Measurements from ENCODE around the gene C1QTNF8.

C1QTNF8 gene

DNA sequence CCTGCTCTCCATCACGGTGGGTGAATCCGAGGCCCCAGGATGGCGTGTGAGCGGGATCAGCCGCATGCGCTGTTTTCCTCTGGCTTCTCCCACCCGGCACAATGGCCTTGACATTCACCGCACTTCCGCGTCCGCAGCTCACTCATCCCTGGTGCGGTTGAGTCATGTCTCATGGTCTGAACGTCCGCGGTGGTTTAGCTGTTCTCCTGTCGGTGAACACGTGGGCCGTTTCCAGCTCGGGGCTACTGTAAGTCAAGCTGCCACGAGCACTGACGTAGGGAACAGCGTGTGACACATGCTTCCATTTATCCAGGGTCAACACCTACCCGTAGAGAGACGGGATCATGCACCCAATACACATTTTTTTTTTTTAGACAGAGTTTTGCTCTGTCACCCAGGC lies 41.6 kb upstream of the C1QTNF8 start:
- Histone ChIP-seq H3K36me3 (ENCODE audit: control insufficient read depth in 2 of 2, insufficient read depth in 1 of 2, low read length in 2 of 2) (no peaks in the 10 kb centered on the region), H3K27ac (ENCODE audit: extremely low read depth, low read depth, low read length) (no peak overlapping the region), H3K4me3 (ENCODE audit: low read depth, low read length) (no peak overlapping the region), H3K4me1 (ENCODE audit: control insufficient read depth, insufficient read depth, low read length) (no peaks in the 10 kb centered on the region; the same call in 1 of the 2 replicates), H3K9me3 (ENCODE audit: control insufficient read depth, insufficient read depth, low read depth, low read length) (no peaks in the 10 kb centered on the region)
- no peak for TF ChIP-seq ZNF121 (tag by site-specific recombination; IDR thresholded peaks at IDR 0.05)
- CTCF ChIA-PET: interaction anchor here (0.7 kb wide), 2 partner anchors 37 to 44 kb away, joined by 3 read pairs; no protein-coding TSS in a partner anchor
- POLR2A ChIA-PET: interaction anchor here (0.5 to 0.6 kb wide), 2 partner anchors 22 to 129 kb away, joined by 4 to 6 read pairs; no protein-coding TSS in a partner anchor

DNA sequence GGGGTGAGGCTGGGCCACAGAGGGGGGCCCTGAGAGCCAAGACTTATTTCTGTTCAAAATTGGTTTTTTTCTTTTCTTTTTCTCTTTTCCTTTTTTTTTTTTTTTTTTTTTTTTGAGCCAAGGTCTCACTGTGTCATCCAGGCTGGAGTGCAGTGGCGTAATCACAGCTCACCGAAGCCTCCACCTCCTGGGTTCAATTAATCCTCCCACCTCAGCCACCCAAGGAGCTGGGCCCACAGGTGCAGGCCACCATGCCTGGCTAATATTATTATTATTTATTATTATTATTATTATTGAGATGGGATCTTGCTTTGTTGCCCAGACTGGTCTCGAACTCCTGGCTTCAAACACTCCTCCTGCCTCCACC lies 39.4 kb upstream of the C1QTNF8 start:
- TF ChIP-seq GLIS1 (tag by site-specific recombination; IDR thresholded peaks at IDR 0.05) (no peak), ZNF10 (tag by site-specific recombination; IDR thresholded peaks at IDR 0.05) (no peak), ZBTB7A (tag by site-specific recombination; IDR thresholded peaks at IDR 0.05; ENCODE audit: low read depth) (no peak), ZNF777 (tag by site-specific recombination; IDR thresholded peaks at IDR 0.05; ENCODE audit: borderline replicate concordance) (no peak), ZNF433 (tag by site-specific recombination; IDR thresholded peaks at IDR 0.05; ENCODE audit: low read depth) (no peak)
- TF ChIP-seq, protein P1, sequence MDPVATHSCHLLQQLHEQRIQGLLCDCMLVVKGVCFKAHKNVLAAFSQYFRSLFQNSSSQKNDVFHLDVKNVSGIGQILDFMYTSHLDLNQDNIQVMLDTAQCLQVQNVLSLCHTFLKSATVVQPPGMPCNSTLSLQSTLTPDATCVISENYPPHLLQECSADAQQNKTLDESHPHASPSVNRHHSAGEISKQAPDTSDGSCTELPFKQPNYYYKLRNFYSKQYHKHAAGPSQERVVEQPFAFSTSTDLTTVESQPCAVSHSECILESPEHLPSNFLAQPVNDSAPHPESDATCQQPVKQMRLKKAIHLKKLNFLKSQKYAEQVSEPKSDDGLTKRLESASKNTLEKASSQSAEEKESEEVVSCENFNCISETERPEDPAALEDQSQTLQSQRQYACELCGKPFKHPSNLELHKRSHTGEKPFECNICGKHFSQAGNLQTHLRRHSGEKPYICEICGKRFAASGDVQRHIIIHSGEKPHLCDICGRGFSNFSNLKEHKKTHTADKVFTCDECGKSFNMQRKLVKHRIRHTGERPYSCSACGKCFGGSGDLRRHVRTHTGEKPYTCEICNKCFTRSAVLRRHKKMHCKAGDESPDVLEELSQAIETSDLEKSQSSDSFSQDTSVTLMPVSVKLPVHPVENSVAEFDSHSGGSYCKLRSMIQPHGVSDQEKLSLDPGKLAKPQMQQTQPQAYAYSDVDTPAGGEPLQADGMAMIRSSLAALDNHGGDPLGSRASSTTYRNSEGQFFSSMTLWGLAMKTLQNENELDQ (tag by site-specific recombination; IDR thresholded peaks at IDR 0.05; ENCODE audit: low read depth): no peak
- TF ChIP-seq, protein P2, sequence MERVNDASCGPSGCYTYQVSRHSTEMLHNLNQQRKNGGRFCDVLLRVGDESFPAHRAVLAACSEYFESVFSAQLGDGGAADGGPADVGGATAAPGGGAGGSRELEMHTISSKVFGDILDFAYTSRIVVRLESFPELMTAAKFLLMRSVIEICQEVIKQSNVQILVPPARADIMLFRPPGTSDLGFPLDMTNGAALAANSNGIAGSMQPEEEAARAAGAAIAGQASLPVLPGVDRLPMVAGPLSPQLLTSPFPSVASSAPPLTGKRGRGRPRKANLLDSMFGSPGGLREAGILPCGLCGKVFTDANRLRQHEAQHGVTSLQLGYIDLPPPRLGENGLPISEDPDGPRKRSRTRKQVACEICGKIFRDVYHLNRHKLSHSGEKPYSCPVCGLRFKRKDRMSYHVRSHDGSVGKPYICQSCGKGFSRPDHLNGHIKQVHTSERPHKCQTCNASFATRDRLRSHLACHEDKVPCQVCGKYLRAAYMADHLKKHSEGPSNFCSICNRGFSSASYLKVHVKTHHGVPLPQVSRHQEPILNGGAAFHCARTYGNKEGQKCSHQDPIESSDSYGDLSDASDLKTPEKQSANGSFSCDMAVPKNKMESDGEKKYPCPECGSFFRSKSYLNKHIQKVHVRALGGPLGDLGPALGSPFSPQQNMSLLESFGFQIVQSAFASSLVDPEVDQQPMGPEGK (tag by site-specific recombination; IDR thresholded peaks at IDR 0.05): no peak
- no peaks in the 10 kb centered on the region for H3K4me1 ChIP-seq (ENCODE audit: control insufficient read depth, insufficient read depth, low read length)
- H3K36me3 ChIP-seq (ENCODE audit: control insufficient read depth in 2 of 2, insufficient read depth in 1 of 2, low read length in 2 of 2): no peaks in the 10 kb centered on the region
- ChIA-PET CTCF (interaction anchor here (1.0 kb wide), 1 partner anchor 18 kb away, joined by 4 read pairs; no protein-coding TSS in a partner anchor), POLR2A (no interaction called here)
- no peaks in the 10 kb centered on the region for H3K9me3 ChIP-seq (ENCODE audit: control insufficient read depth, insufficient read depth, low read depth, low read length)
- no peak overlapping the region for H3K27ac ChIP-seq (ENCODE audit: extremely low read depth, low read depth, low read length)
- no peak overlapping the region for H3K4me3 ChIP-seq (ENCODE audit: low read depth, low read length)

DNA sequence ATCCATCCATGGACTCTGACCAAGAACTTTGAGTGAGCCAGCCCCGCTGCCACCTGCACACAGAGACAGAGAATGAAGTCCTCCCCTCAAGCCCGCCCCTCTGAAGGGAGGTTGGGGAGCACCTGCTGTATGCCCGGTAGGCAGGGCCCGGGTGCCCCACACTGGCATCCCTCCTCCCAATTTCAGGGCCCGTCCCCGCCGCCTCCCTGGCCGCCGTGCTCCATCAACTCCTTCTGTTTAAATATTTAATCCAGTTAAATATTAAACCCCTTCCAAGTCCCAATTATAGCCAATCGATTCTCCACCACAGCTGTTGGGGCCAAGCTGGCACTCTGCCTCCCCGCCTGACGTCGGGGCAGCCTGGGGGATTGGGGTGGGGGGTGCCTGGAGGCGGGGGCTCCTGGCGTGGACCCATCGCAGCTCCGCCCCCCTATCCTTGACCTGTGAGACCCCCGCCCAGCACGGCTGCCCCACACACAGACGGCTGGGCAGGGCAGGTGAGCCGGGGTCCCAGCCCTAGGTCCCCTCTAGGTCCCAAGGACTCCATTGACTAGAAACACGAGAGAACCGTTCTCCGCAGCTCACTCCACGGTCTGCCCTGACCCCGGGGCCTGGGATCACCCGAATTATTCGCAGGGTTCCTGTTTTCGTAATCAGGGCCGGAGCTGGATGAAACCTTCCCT lies 38.9 kb upstream of the C1QTNF8 start:
- no peak for TF ChIP-seq KLF9 (tag by site-specific recombination; IDR thresholded peaks at IDR 0.05; ENCODE audit: low read depth)
- CTCF ChIA-PET: no interaction called here
- no peaks in the 10 kb centered on the region for H3K36me3 ChIP-seq (ENCODE audit: control insufficient read depth in 2 of 2, insufficient read depth in 1 of 2, low read length in 2 of 2)
- POLR2A ChIA-PET: no interaction called here
- no peak overlapping the region for H3K4me3 ChIP-seq (ENCODE audit: low read depth, low read length)
- H3K27ac ChIP-seq (ENCODE audit: extremely low read depth, low read depth, low read length): no peak overlapping the region
- no peaks in the 10 kb centered on the region for H3K9me3 ChIP-seq (ENCODE audit: control insufficient read depth, insufficient read depth, low read depth, low read length)
- H3K4me1 ChIP-seq (ENCODE audit: control insufficient read depth, insufficient read depth, low read length): no peaks in the 10 kb centered on the region

DNA sequence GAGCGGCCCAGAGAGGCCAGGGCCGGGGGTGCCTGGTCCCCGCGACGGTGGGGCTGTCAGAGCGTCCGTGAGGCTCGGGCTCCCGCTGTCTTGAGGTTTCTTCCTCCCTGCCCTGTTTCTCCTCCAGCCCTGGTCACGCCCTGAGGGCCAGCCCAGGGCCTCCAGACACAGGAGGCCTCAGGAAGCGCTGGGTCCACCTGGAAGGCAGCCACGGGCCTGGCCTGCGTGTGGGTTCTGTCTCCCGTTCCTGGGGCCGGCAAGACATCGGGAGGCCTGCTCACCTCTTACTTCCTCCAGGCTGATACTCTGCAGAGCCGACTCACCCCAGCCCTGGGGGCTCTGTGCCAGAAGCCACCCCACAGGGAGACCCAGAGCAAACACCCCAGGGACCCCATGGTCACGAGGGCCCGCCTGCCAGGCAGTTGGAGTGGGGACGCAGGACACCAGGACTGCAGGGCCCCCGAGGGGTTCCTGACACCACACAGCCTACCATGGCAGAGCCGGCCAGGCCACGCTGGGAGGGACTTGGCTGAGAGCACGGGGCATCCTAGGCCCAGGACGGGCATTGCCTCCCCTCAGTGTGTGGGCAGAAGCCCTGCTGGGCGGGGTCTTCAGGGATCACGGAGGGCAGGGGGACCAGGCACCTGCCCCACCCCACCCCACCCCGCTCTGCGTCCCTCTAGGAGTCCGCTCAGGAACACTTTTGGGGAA lies 37.9 kb upstream of the C1QTNF8 start:
- ChIA-PET POLR2A (no interaction called here), CTCF (no interaction called here)
- Histone ChIP-seq H3K27ac (ENCODE audit: extremely low read depth, low read depth, low read length) (no peak overlapping the region), H3K4me1 (ENCODE audit: control insufficient read depth, insufficient read depth, low read length) (no peaks in the 10 kb centered on the region), H3K36me3 (ENCODE audit: control insufficient read depth in 2 of 2, insufficient read depth in 1 of 2, low read length in 2 of 2) (no peaks in the 10 kb centered on the region), H3K4me3 (ENCODE audit: low read depth, low read length) (no peak overlapping the region), H3K9me3 (ENCODE audit: control insufficient read depth, insufficient read depth, low read depth, low read length) (no peaks in the 10 kb centered on the region)
- no peak for TF ChIP-seq ZNF311 (tag by site-specific recombination; IDR thresholded peaks at IDR 0.05; ENCODE audit: borderline replicate concordance)
- TF ChIP-seq ZFP3 (tag by site-specific recombination; IDR thresholded peaks at IDR 0.05; ENCODE audit: low read depth): no peak
- TF ChIP-seq, protein P3, sequence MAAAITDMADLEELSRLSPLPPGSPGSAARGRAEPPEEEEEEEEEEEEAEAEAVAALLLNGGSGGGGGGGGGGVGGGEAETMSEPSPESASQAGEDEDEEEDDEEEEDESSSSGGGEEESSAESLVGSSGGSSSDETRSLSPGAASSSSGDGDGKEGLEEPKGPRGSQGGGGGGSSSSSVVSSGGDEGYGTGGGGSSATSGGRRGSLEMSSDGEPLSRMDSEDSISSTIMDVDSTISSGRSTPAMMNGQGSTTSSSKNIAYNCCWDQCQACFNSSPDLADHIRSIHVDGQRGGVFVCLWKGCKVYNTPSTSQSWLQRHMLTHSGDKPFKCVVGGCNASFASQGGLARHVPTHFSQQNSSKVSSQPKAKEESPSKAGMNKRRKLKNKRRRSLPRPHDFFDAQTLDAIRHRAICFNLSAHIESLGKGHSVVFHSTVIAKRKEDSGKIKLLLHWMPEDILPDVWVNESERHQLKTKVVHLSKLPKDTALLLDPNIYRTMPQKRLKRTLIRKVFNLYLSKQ (tag by site-specific recombination; IDR thresholded peaks at IDR 0.05; ENCODE audit: borderline replicate concordance): no peak
- no peak for TF ChIP-seq ZNF48 (tag by site-specific recombination; IDR thresholded peaks at IDR 0.05)
- no peak for TF ChIP-seq ZNF169 (tag by site-specific recombination; IDR thresholded peaks at IDR 0.05)
- TF ChIP-seq OSR2 (tag by site-specific recombination; IDR thresholded peaks at IDR 0.05): no peak
- TF ChIP-seq GLIS1 (tag by site-specific recombination; IDR thresholded peaks at IDR 0.05): peak; percentile 41
- TF ChIP-seq, protein P4, sequence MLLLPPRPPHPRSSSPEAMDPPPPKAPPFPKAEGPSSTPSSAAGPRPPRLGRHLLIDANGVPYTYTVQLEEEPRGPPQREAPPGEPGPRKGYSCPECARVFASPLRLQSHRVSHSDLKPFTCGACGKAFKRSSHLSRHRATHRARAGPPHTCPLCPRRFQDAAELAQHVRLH (tag by site-specific recombination; IDR thresholded peaks at IDR 0.05): no peak
